Activated T-helper 17 cell treated with anti-CD3 and anti-CD28 coated beads, Interleukin-2, amount 50 U/mL, for 72 hours (primary cell): ENCODE measurements around the gene FAAH. TPM values are rescaled to one million over a fixed set of nuclear protein-coding genes. Genes with fewer than 3 reads are reported as not detected.

ENCODE experiments used
- ATAC-seq: fragments of 150-1000 bp; cut with Tn5 transposase; replicated peaks from 2 replicates; pipeline ENCODE4 v1.10.0; 2021; ENCODE audit warnings: mild to moderate bottlenecking, moderate library complexity
- H3K27ac Mint-ChIP-seq: one replicate; pipeline ENCODE4 v1.8.0; 2022; ENCODE audit warnings: mixed read lengths
- H3K27me3 Mint-ChIP-seq: one replicate; pipeline ENCODE4 v1.8.0; 2022; ENCODE audit warnings: mixed read lengths
- H3K36me3 Mint-ChIP-seq: one replicate; pipeline ENCODE4 v1.8.0; 2022; ENCODE audit warnings: low read depth, mild to moderate bottlenecking, mixed read lengths
- H3K4me1 Mint-ChIP-seq: one replicate; pipeline ENCODE4 v1.8.0; 2022; ENCODE audit warnings: mixed read lengths
- H3K4me3 Mint-ChIP-seq: one replicate; pipeline ENCODE4 v1.8.0; 2022; ENCODE audit warnings: mild to moderate bottlenecking, mixed read lengths
- H3K9me3 Mint-ChIP-seq: one replicate; pipeline ENCODE4 v1.8.0; 2022; ENCODE audit warnings: mixed read lengths
- total RNA-seq, 2 donors: library from RNA; stranded (reverse); gene quantifications; one replicate each; pipeline ENCODE4 v1.2.3, GENCODE V29; 2022

Gene FAAH
- total RNA-seq, 2 donors from 2014 or later: 2.1 to 5.6 TPM

GRCh38 chr1:46406881-46407608 is 12.9 kb downstream of the FAAH start:
- H3K9me3 Mint-ChIP-seq: no peaks in the 10 kb centered on the region
- no peak overlapping the region for H3K4me3 Mint-ChIP-seq
- H3K27me3 Mint-ChIP-seq: no peaks in the 10 kb centered on the region

GRCh38 chr1:46407636-46408035 is 13.5 kb downstream of the FAAH start:
- H3K27me3 Mint-ChIP-seq: no peaks in the 10 kb centered on the region
- H3K36me3 Mint-ChIP-seq: no peaks in the 10 kb centered on the region
- peak overlapping the region; percentile 8 for H3K27ac Mint-ChIP-seq
- H3K9me3 Mint-ChIP-seq: no peaks in the 10 kb centered on the region
- ATAC-seq: no peak
- no peak overlapping the region for H3K4me3 Mint-ChIP-seq
- no peaks in the 10 kb centered on the region for H3K4me1 Mint-ChIP-seq

More at GRCh38 chr1:46406881-46407608, 12.9 kb downstream of the FAAH start:
- Mint-ChIP-seq H3K4me1 (no peaks in the 10 kb centered on the region), H3K27ac (peak overlapping the region; percentile 8), H3K36me3 (no peaks in the 10 kb centered on the region)
- ATAC-seq: no peak

- Mint-ChIP-seq H3K36me3 (no peaks in the 10 kb centered on the region), H3K9me3 (no peaks in the 10 kb centered on the region), H3K27ac (no peak overlapping the region), H3K27me3 (no peaks in the 10 kb centered on the region), H3K4me3 (no peak overlapping the region), H3K4me1 (no peaks in the 10 kb centered on the region)
- ATAC-seq: no peak
Observed at GRCh38 chr1:46408356-46409062, 14.4 kb downstream of the FAAH start.

GRCh38 chr1:46409063-46409372 is 14.9 kb downstream of the FAAH start:
- H3K4me1 Mint-ChIP-seq: peaks cover 2% of the 10 kb centered on the region
- H3K9me3 Mint-ChIP-seq: no peaks in the 10 kb centered on the region
- no peak for ATAC-seq
- H3K27me3 Mint-ChIP-seq: no peaks in the 10 kb centered on the region
- H3K36me3 Mint-ChIP-seq: no peaks in the 10 kb centered on the region
- H3K27ac Mint-ChIP-seq: no peak overlapping the region
- H3K4me3 Mint-ChIP-seq: no peak overlapping the region

GRCh38 chr1:46410156-46411009 is 16.3 kb downstream of the FAAH start:
- H3K36me3 Mint-ChIP-seq: no peaks in the 10 kb centered on the region
- ATAC-seq: no peak
- no peaks in the 10 kb centered on the region for H3K27me3 Mint-ChIP-seq
- H3K27ac Mint-ChIP-seq: no peak overlapping the region
- H3K9me3 Mint-ChIP-seq: no peaks in the 10 kb centered on the region
- H3K4me3 Mint-ChIP-seq: no peak overlapping the region
- H3K4me1 Mint-ChIP-seq: peaks cover 7% of the 10 kb centered on the region

GRCh38 chr1:46411010-46411405 is 16.9 kb downstream of the FAAH start:
- Mint-ChIP-seq H3K4me1 (peaks cover 7% of the 10 kb centered on the region), H3K4me3 (no peak overlapping the region), H3K27ac (no peak overlapping the region), H3K36me3 (no peaks in the 10 kb centered on the region), H3K27me3 (no peaks in the 10 kb centered on the region), H3K9me3 (no peaks in the 10 kb centered on the region)
- no peak for ATAC-seq

- Mint-ChIP-seq H3K36me3 (no peaks in the 10 kb centered on the region), H3K4me3 (no peak overlapping the region), H3K4me1 (peaks cover 7% of the 10 kb centered on the region), H3K27ac (peak overlapping the region; percentile 38), H3K9me3 (no peaks in the 10 kb centered on the region), H3K27me3 (no peaks in the 10 kb centered on the region)
- ATAC-seq: no peak
Observed at GRCh38 chr1:46411601-46412341, 17.7 kb downstream of the FAAH start.

- Mint-ChIP-seq H3K4me1 (peaks cover 7% of the 10 kb centered on the region), H3K4me3 (no peak overlapping the region), H3K36me3 (no peaks in the 10 kb centered on the region), H3K9me3 (no peaks in the 10 kb centered on the region), H3K27me3 (no peaks in the 10 kb centered on the region), H3K27ac (peak overlapping the region; percentile 84)
- peak; percentile 8 for ATAC-seq
Observed at GRCh38 chr1:46412893-46413595, 18.9 kb downstream of the FAAH start.

GRCh38 chr1:46413596-46413985 is 19.5 kb downstream of the FAAH start:
- Mint-ChIP-seq H3K36me3 (no peaks in the 10 kb centered on the region), H3K27ac (peak overlapping the region; percentile 84), H3K4me3 (peak overlapping the region; percentile 49), H3K4me1 (peaks cover 7% of the 10 kb centered on the region), H3K9me3 (no peaks in the 10 kb centered on the region), H3K27me3 (no peaks in the 10 kb centered on the region)
- peak; percentile 86 for ATAC-seq

GRCh38 chr1:46415514-46415913 is 21.4 kb downstream of the FAAH start:
- Mint-ChIP-seq H3K36me3 (no peaks in the 10 kb centered on the region), H3K4me3 (no peak overlapping the region), H3K4me1 (peaks cover 7% of the 10 kb centered on the region), H3K27ac (peak overlapping the region; percentile 3), H3K27me3 (no peaks in the 10 kb centered on the region), H3K9me3 (no peaks in the 10 kb centered on the region)
- no peak for ATAC-seq

- ATAC-seq: no peak
- Mint-ChIP-seq H3K9me3 (no peaks in the 10 kb centered on the region), H3K4me3 (no peak overlapping the region), H3K27me3 (peaks cover 5% of the 10 kb centered on the region), H3K36me3 (no peaks in the 10 kb centered on the region), H3K27ac (no peak overlapping the region), H3K4me1 (peaks cover 6% of the 10 kb centered on the region)
Observed at GRCh38 chr1:46418976-46419375, 24.9 kb downstream of the FAAH start.

GRCh38 chr1:46420533-46420915 is 26.4 kb downstream of the FAAH start:
- no peaks in the 10 kb centered on the region for H3K9me3 Mint-ChIP-seq
- no peaks in the 10 kb centered on the region for H3K4me1 Mint-ChIP-seq
- no peak overlapping the region for H3K27ac Mint-ChIP-seq
- peaks cover 8% of the 10 kb centered on the region for H3K27me3 Mint-ChIP-seq
- no peaks in the 10 kb centered on the region for H3K36me3 Mint-ChIP-seq
- no peak for ATAC-seq
- no peak overlapping the region for H3K4me3 Mint-ChIP-seq

GRCh38 chr1:46421739-46422138 is 27.6 kb downstream of the FAAH start:
- Mint-ChIP-seq H3K36me3 (peaks cover 4% of the 10 kb centered on the region), H3K9me3 (no peaks in the 10 kb centered on the region), H3K27me3 (peaks cover 10% of the 10 kb centered on the region), H3K27ac (no peak overlapping the region), H3K4me1 (no peaks in the 10 kb centered on the region), H3K4me3 (peak overlapping the region; percentile 63)
- ATAC-seq: no peak
